ENCODE measurements around the gene HBG2. TPM values are rescaled to one million over a fixed set of nuclear protein-coding genes. Genes with fewer than 3 reads are reported as not detected.

HBG2 gene
- total and polyA plus RNA-seq, 9 of the 15 experiments (the other 6 are each of a cell fraction or from before 2014, with no cell fraction given) = 1,626 to 58,619 (median 10,515) TPM

- peak overlapping the region; percentile 58 for H3K4me3 ChIP-seq
- H3K36me3 ChIP-seq (ENCODE audit: control insufficient read depth, insufficient read depth, low read length) = peaks cover 26% of the 10 kb centered on the region
- no peak overlapping the region for H2AFZ ChIP-seq (ENCODE audit: low read depth, low read length)
- in situ Hi-C loops (cut with MboI) (no loop called here), intact Hi-C loops (cut with micrococcal nuclease) (loop anchor here (2.0 kb wide), 1 partner anchor 36 kb away; no protein-coding TSS in a partner anchor)
- peaks cover 12 to 25% of the 10 kb centered on the region in 2 experiments for H3K4me1 ChIP-seq (replicated peaks in 1 of 2; ENCODE audit: control insufficient read depth in 2 of 2, insufficient read depth in 2 of 2, low read length in 2 of 2)
- H3K9me3 ChIP-seq (replicated peaks; ENCODE audit: control insufficient read depth, insufficient read depth, low read depth, low read length) = no peaks in the 10 kb centered on the region
- no peaks in the 10 kb centered on the region for H3K27me3 ChIP-seq (ENCODE audit: control insufficient read depth in 2 of 2, insufficient read depth in 2 of 2, low read length in 2 of 2)
- H3K9me1 ChIP-seq (ENCODE audit: control insufficient read depth, insufficient read depth, low read length) = no peaks in the 10 kb centered on the region
- no TSS peak for BruUV-seq (replicated peaks)
- peak overlapping the region; percentile 70 to 87 for H3K9ac ChIP-seq (ENCODE audit: insufficient read depth in 1 of 2, low read depth in 2 of 2, low read length in 2 of 2)
- peak overlapping the region; percentile 73 for H3K27ac ChIP-seq (ENCODE audit: extremely low read depth, low read depth, low read length)
- 11% methylated on average over 1 of the region's 1 CpG for WGBS (ENCODE audit: insufficient coverage, low coverage, missing lambda C conversion rate)
- peaks cover 75% of the 10 kb centered on the region for H3K79me2 ChIP-seq (ENCODE audit: control insufficient read depth, insufficient read depth, low read length)
- peaks cover 4% of the 10 kb centered on the region; the same call in 1 of the 2 replicates for H4K20me1 ChIP-seq (replicated peaks; ENCODE audit: control insufficient read depth, insufficient read depth, low read length)
- FAIRE-seq (no peak), ATAC-seq (no peak), DNase-seq (ENCODE audit: extremely low read depth in 1 of 4, low spot score in 3 of 4) (no peak)
- TF ChIP-seq SIRT6 (IDR thresholded peaks at IDR 0.05; ENCODE audit: low read depth, low read length) (no peak), ZNF77 (CRISPR knock-in tag; IDR thresholded peaks at IDR 0.05) (0 out of 2 replicates have a peak, but pooled peaks have one; percentile 5), MLLT1 (IDR thresholded peaks at IDR 0.05) (peak in 1 of 2 experiments; percentile 68; a peak in 1 of 4 replicates), TCFL5 (CRISPR knock-in tag; conservative IDR thresholded peaks at IDR 0.05) (no peak)
- peak overlapping the region; percentile 94 for H3K4me2 ChIP-seq (ENCODE audit: insufficient read depth, low read length)
- ChIA-PET POLR2A (interaction anchor here (0.8 to 6.9 kb wide), 4 partner anchors 16 to 36 kb away, joined by 3 to 30 read pairs (median 13); partner anchors contain the start of gene HBE1), CTCF (ENCODE audit: low intra/inter-chr PET ratio) (no interaction called here)
These were observed 1.7 kb downstream of the HBG2 start for GRCh38 chr11:5252919-5253265.
